NCI-H2196 (cell line): ENCODE data around the gene GPATCH2.
"Not testable (repeated sequence)": the region's sequence is repeated elsewhere in the genome, so short reads cannot be mapped to it uniquely, and the experiment has no call there.

Experiments used
- DNase-seq: peaks from one replicate; lab custom pipeline; 2025; ENCODE audit not compliant: unreplicated experiment; lab: John Stamatoyannopoulos, UW

Gene GPATCH2

DNA sequence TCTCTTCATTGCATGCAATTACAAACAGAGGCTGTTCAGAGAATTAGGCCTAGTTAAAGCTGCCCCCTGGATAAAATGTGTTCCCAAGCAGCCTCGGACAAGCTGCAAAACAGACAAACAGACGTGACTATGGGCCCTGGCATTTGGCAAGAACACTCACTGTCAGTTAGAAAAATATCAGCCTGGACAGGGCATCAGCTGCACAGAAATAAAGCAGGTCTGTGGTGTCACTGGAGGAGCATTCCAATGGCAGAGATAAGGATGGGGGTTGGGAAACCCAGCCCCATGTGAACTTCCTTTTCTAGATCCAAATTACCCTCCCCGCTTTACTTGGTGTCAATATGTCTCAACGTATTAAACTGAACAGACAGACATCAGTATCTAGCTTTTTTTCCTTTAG is 177.1 kb downstream of the GPATCH2 start:
- DNase-seq, result no peak

- no peak for DNase-seq
Observed at GRCh38 chr1:217449370-217449769, 181.5 kb downstream of the GPATCH2 start.

GRCh38 chr1:217443845-217444244 is 187.0 kb downstream of the GPATCH2 start:
- DNase-seq, result no peak

DNA sequence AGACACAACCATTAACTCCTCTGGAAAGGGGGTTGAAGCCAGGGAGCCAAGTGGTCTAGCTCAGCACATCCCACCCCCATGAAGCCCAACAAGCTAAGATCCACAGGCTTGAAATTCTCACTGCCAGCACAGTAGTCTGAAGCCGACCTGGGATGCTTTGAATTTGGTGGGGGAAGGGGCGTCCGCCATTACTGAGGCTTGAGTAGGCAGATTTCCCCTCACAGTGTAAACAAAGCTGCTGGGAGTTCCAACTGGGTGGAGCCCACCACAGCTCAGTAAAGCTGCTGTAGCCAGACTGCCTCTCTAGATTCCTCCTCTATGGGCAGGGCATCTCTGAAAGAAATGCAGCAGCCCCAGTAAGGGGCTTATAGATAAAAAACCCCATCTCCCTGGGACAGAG is 193.5 kb downstream of the GPATCH2 start:
- DNase-seq, result no peak

- DNase-seq, result no peak
Observed at GRCh38 chr1:217435204-217435603, 195.7 kb downstream of the GPATCH2 start.

DNA sequence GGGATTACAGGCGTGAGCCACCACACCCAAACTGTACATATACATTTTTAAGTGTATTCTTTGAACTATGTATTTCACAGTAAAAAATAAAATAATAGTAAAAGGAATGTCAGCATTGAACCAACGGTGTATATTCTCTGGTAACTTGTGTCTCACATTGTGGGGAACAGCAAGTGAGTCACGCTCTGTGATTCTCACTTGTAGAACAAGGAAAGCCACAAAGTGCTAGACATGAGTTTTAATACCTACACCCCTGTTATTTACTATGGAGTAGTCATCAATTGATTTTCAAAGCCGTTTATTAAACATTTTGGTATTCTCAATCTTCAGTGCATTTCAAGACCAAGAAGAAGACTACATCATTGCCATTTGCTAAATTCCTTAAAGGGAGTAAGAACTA is 197.2 kb downstream of the GPATCH2 start:
- no peak for DNase-seq

DNA sequence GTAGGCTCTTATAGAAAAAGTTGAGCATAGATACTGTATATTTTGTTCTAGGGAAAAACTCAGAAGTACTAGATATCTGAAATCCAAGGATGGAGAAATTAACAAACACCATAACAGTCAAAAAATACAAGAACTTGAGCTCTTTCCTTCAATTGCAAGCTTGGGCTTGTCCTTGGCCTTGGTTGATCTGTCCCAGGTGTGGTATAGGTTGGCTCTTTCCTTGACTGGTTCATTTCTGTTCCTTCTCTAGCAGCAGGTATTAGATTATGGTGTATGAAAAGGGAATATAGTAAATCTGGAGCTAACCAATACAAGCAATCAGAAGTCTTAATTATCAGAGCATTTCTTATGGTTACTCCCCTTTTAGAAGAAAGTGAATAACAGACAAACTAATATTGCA is 198.6 kb downstream of the GPATCH2 start:
- no peak for DNase-seq

DNA sequence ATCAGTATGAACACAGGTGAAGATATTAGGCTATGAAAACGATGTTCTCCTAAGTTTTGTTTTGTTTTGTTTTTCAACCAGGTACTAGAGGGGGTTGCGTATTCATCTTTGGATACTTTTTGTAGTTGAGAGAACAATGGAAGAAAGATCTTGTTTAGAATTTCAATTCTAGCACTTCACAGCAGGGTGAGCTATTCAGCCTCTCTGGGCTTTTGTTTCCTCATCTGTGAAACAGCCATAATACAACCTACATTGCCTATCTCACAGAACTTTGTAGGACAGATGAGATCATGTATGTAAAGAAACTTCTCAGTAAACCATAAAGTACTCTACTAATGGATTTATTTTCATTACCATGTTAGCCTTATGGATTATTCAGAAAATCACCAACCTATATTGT is 199.5 kb downstream of the GPATCH2 start:
- DNase-seq, result no peak

DNA sequence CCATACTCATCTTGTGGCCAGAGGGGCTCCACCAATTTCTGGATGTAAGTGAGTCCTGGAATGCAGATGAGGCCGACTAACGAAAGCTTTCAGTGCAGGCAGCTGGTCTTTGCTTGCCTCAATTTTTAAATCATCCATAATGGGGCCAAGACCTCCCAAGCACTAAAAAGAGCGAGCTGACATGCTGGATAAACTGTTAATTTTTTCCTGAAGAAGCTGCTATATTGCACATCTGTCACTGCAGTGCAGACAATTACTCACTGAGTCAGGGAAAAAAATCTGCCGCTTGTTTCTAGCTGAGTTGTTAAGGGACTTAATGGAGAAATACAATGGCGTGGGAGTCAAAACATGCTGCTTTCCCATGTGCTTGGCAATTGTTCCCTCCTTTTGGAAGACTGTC is 205.5 kb downstream of the GPATCH2 start:
- no peak for DNase-seq

GRCh38 chr1:217419194-217419551 is 211.7 kb downstream of the GPATCH2 start:
- no peak for DNase-seq

GRCh38 chr1:217418269-217419193 is 212.4 kb downstream of the GPATCH2 start:
- DNase-seq, result no peak

DNA sequence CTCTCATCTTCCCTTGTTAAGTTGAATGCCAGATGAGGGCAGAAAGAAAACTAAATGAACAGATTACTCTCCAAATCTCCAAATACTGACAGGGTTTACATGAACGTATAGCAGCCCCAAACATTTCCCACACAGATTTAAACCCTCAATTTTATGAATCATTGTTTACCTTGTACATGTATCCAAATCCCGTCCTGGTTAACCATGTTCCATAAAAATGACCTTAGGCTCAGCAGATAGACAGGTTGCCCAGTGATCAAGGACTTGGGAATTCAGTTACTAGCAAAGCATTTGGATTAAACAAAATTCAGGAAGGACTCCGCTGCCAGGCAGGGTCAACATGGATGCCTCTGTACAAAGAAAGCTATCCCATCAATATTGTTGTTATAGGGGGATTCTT is 213.5 kb downstream of the GPATCH2 start:
- no peak for DNase-seq

DNA sequence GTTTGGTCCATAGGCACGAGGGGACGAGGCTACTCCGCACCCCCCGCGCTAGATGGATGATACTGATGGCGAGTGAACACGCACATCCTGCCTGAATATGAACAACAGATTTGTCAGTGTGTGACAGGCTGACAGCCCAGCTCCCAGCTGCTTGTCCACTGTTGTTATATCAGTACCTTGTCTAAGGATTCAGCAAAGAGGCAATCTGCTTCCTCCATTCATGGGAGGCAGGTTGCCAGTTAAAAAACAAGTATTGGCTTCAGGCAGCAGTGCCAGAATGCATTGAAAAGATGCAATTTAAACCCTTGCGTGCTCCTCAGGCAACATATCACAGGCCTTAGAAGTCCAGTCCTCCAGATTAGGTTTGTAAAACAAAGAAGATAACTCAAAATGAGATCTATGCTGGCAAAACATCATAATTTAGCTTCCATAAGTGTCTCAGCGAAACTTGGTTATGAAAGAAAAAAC is 223.3 kb downstream of the GPATCH2 start:
- DNase-seq, result no peak

DNA sequence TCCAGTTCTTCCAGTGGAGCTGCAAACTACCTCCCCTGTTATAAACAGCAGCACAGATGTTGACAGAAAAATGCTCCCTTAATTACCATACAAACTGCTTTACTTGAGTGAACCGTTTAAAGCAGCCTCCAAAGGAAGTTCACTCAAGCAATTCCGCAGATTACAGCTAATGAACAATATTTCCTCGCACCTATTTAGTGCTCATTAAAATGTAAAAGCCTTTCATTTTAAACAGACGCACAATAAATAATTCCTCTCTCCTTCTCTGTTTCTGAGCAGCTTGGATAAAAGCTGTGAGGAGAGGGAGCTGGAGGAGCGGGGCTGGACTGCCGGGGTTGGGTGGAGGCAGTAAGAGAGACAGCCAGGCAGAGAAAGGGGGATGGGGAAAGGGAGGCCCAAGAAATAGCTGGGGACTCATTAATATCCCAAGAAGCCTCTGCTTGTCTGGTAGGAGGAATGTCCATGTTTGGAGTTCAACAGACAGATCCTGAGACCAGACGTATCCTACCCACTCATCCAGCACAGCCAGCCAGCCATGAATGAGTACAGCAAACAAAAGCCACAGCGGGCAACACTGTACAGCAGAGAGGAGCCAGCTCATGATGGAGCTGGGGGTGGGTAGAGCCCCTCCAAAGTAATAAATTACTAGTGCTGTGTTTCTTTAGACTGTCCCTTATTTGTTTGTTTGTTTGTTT is 227.7 kb downstream of the GPATCH2 start:
- no peak for DNase-seq

DNA sequence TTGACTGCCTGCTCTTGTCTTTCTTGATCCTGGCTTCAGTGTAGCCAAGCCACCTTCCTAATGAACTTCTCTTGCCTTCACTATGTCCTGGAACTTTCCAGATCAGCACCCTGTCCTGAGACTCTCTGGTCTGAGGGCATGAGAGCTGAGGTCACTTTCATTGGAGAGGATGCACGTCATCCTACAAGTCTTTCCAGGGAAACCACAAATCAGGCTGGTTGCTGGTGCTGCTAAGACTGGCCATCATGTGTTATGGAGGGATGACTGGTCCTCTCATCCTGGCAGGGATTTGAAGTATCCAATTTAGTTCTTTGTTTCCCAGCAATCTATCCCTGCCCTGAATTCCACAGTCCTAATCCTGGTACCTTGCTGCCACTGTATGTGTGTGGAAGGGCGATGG is 228.6 kb downstream of the GPATCH2 start:
- DNase-seq, result no peak

DNA sequence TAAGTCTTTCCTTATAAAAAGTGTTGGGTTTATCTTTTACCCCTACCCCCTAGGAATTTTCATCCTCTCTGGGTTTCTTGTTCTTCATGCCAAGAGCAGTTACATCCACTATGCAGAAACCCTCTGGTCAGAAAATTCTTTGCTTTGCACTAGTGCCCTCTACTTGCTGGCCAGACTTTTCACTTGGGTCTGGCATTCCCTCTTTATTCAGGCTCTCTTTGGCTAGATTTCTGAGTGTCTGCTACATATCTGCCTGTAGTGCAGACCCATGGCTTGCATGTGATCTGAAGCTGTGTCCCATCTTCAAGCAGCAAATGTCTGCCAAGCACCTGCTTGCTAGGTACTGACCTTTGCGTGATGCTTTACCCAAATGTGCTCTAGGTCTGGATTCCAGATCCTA is 237.0 kb downstream of the GPATCH2 start:
- no peak for DNase-seq

- DNase-seq, result no peak
Observed at GRCh38 chr1:217392441-217392840, 238.4 kb downstream of the GPATCH2 start.

GRCh38 chr1:217389895-217390294 is 241.0 kb downstream of the GPATCH2 start:
- DNase-seq, result no peak

DNA sequence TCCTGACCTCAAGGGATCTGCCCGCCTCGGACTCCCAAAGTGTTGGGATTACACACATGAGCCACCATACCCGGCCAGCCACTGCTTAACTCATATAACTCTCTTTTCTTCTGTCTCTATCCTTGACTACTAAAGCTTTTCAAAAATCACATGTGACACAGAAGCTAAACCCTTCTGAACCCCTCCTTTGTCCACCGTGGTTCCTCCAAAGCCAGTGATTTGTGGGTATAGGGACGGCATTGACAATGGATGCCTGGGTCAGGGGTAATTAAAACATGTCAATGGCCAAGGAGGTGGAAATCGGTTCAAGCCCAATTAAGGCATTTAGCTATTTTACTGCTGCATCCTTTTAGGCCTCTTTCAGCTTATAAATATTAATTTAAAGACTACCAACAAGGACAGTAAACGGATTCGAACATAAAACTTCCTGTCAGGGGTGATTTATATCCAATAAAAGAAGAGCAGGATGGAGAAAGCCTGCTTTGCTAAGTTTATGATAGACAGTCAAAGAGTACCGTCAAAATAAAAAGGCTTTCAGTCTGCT is 242.3 kb downstream of the GPATCH2 start:
- no peak for DNase-seq

DNA sequence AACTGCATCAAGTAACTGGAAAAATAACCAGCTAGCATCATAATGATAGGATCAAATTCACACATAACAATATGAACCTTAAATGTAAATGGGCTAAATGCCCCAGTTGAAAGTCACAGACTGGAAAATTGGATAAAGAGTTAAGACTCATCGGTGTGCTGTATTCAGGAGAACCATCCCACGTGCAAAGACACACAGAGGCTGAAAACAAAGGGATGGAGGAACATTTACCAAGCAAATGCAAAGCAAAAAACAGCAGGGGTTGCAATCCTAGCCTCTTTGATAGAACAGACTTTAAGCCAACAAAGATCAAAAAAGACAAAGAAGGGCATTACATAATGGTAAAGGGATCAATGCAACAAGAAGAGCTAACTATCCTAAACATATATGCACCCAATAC is 249.1 kb downstream of the GPATCH2 start:
- DNase-seq, result not testable (repeated sequence)

DNA sequence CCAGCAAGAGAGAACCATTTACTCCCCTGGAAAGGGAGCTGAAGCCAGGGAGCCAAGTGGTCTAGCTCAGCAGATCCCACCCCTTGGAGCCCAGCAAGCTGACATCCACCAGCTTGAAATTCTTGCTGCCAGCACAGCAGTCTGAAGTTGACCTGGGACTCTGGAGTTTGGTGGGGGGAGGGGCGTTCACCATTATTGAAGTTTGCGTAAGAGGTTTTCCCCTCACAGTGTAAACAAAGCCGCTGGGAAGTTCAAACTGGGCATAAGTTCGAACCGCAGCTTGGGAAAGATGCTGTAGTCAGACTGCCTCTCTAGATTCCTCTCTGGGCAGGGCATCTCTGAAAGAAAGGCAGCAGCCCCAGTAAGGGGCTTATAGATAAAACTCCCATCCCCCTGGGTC is 251.1 kb downstream of the GPATCH2 start:
- not testable (repeated sequence) for DNase-seq

DNA sequence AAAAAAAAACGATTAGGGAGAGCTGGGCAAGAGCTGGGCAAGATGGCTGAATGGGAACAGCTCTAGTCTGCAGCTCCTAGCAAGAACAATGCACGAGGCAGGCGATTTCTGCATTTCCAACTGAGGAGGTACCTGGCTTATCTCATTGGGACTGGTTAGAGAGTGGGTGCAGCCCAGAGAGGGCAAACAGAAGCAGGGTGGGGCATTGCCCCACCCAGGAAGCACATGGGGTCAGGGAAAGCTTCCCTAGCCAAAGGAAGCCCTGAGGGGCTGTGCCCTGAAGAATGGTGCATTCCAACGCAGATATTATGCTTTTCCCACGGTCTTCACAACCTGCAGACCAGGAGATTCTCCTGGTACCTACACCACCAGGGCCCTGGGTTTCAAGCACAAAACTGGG is 251.6 kb downstream of the GPATCH2 start:
- no peak for DNase-seq
